PC-3 (cell line): ENCODE data around the gene IGSF21. TPM values are rescaled to one million over a fixed set of nuclear protein-coding genes. Genes with fewer than 3 reads are reported as not detected.

Source experiments
- ATAC-seq: fragments of 200-7000 bp; cut with Tn5 transposase; 2 replicates; pipeline ENCODE4 v1.9.1; 2020; ENCODE audit warnings: mild to moderate bottlenecking, moderate library complexity
- BruUV-seq: library from RNA; stranded (reverse); fragments of 400-500 nt; replicated peaks from 2 replicates; lab custom pipeline; 2021; lab: Mats Ljungman, UMichigan
- CTCF ChIA-PET: fragments of 300-600 bp; sonication (Branson Sonifier 250); formaldehyde crosslinking; loops from one replicate; lab custom pipeline; 2022; ENCODE audit warnings: antibody characterized with exemption; lab: Charles Lee
- POLR2A ChIA-PET: fragments of 300-600 bp; sonication (Branson Sonifier 250); formaldehyde crosslinking; loops from one replicate; lab custom pipeline; 2022; ENCODE audit warnings: antibody characterized with exemption; ENCODE audit not compliant: unreplicated experiment; lab: Charles Lee
- DNase-seq: peaks from one replicate; pipeline ENCODE4 v3.0.0-alpha.2; 2015
- H2AFZ ChIP-seq: fragments of 300-600 bp; sonication (generic); 2 replicates; pipeline ENCODE4 v1.6.0; 2016; ENCODE audit warnings: antibody characterized with exemption, low read length
- H3F3A ChIP-seq: fragments of 300-600 bp; sonication (generic); one replicate; pipeline ENCODE4 v1.6.0; 2017; ENCODE audit warnings: antibody characterized with exemption, low read length, control low read depth, mild to moderate bottlenecking; ENCODE audit not compliant: unreplicated experiment
- H3K27ac ChIP-seq: fragments of 300-600 bp; sonication (generic); 2 replicates; pipeline ENCODE4 v1.5.1; 2016; ENCODE audit warnings: mild to moderate bottlenecking, low read length
- H3K27me3 ChIP-seq: fragments of 300-600 bp; sonication (generic); 2 replicates; pipeline ENCODE4 v1.6.1; 2016; ENCODE audit warnings: low read length, mixed read lengths
- H3K36me3 ChIP-seq: fragments of 300-600 bp; sonication (generic); 2 replicates; pipeline ENCODE4 v1.6.1; 2016; ENCODE audit warnings: low read depth, mixed run types, low read length, mixed read lengths
- H3K4me1 ChIP-seq: fragments of 300-600 bp; sonication (generic); 2 replicates; pipeline ENCODE4 v1.5.1; 2016; ENCODE audit warnings: low read length; ENCODE audit not compliant: insufficient read depth
- H3K4me2 ChIP-seq: fragments of 300-600 bp; sonication (generic); 2 replicates; pipeline ENCODE4 v1.6.0; 2016; ENCODE audit warnings: low read length
- H3K4me3 ChIP-seq: fragments of 300-600 bp; sonication (generic); 2 replicates; pipeline ENCODE4 v1.5.1; 2016; ENCODE audit warnings: mild to moderate bottlenecking, low read length, mixed read lengths
- H3K79me2 ChIP-seq: fragments of 300-600 bp; sonication (generic); 2 replicates; pipeline ENCODE4 v1.6.1; 2017; ENCODE audit warnings: low read length, mixed read lengths
- H3K9ac ChIP-seq: fragments of 300-600 bp; sonication (generic); 2 replicates; pipeline ENCODE4 v1.6.0; 2016; ENCODE audit warnings: mild to moderate bottlenecking, low read length
- H3K9me2 ChIP-seq: fragments of 300-600 bp; sonication (generic); replicated peaks from 2 replicates; pipeline ENCODE4 v1.6.1; 2016; ENCODE audit warnings: mixed run types, low read length, mixed read lengths
- H3K9me3 ChIP-seq: fragments of 300-600 bp; sonication (generic); 2 replicates; pipeline ENCODE4 v1.6.1; 2016; ENCODE audit warnings: low read length, mixed read lengths
- H4K20me1 ChIP-seq: fragments of 300-600 bp; sonication (generic); 2 replicates; pipeline ENCODE4 v1.6.1; 2016; ENCODE audit warnings: low read length, mixed read lengths
- CTCF ChIP-seq: fragments of 300-600 bp; sonication (generic); conservative IDR thresholded peaks from 2 replicates; pipeline ENCODE4 v1.5.1; 2017; ENCODE audit warnings: antibody characterized with exemption, low read depth, mild to moderate bottlenecking, low read length
- EZH2 ChIP-seq: fragments of 300-600 bp; sonication (generic); IDR thresholded peaks from one replicate; pipeline ENCODE4 v1.6.1; 2017; ENCODE audit warnings: antibody characterized with exemption, mild to moderate bottlenecking, low read length; ENCODE audit not compliant: unreplicated experiment
- EZH2phosphoT487 ChIP-seq: fragments of 300-600 bp; sonication (generic); IDR thresholded peaks from 2 replicates; pipeline ENCODE4 v1.6.1; 2018; ENCODE audit warnings: mild to moderate bottlenecking, antibody characterized with exemption, low read length, borderline replicate concordance
- intact Hi-C: fragments of 100-400 bp; cut with micrococcal nuclease; formaldehyde crosslinking; loops from 2 replicates; pipeline ENCODE4 v1.9.0; 2023
- total RNA-seq: library from RNA; depleted of rRNA; stranded (reverse); fragments of >200 nt; gene quantifications from 2 replicates; pipeline ENCODE4 v1.2.3, GENCODE V29; 2014

IGSF21 gene
- total RNA-seq, 1 experiment from 2014 or later: not detected

GRCh38 chr1:18144916-18145647 is 37.5 kb downstream of the IGSF21 start:
- no peaks in the 10 kb centered on the region for H3K4me1 ChIP-seq
- intact Hi-C loops: no loop called here
- no peak overlapping the region for H3K4me2 ChIP-seq
- DNase-seq (no peak), ATAC-seq (no peak)
- H3F3A ChIP-seq: no peaks in the 10 kb centered on the region
- H3K79me2 ChIP-seq: no peaks in the 10 kb centered on the region
- no peak overlapping the region for H3K27ac ChIP-seq
- H4K20me1 ChIP-seq: no peaks in the 10 kb centered on the region
- no peaks in the 10 kb centered on the region for H3K36me3 ChIP-seq
- H3K4me3 ChIP-seq: no peak overlapping the region
- H3K27me3 ChIP-seq: 0 out of 2 replicates have a peak, but pooled peaks cover 12% of the 10 kb centered on the region
- no TSS peak for BruUV-seq
- no peak for TF ChIP-seq CTCF
- TF ChIP-seq EZH2: no peak
- TF ChIP-seq EZH2phosphoT487: no peak
- POLR2A ChIA-PET: no interaction called here
- no peaks in the 10 kb centered on the region for H3K9me3 ChIP-seq
- H2AFZ ChIP-seq: no peak overlapping the region
- CTCF ChIA-PET: no interaction called here
- no peak overlapping the region for H3K9ac ChIP-seq
- no peaks in the 10 kb centered on the region for H3K9me2 ChIP-seq

GRCh38 chr1:18145851-18146618 is 38.4 kb downstream of the IGSF21 start:
- Histone ChIP-seq H3K27me3 (0 out of 2 replicates have a peak, but pooled peaks cover 9% of the 10 kb centered on the region), H3K27ac (no peak overlapping the region), H3K79me2 (no peaks in the 10 kb centered on the region), H3K9me2 (no peaks in the 10 kb centered on the region), H3K9ac (no peak overlapping the region), H3K9me3 (no peaks in the 10 kb centered on the region), H3K4me1 (no peaks in the 10 kb centered on the region), H3K36me3 (no peaks in the 10 kb centered on the region), H3K4me2 (no peak overlapping the region), H2AFZ (no peak overlapping the region), H3F3A (no peaks in the 10 kb centered on the region), H3K4me3 (no peak overlapping the region), H4K20me1 (no peaks in the 10 kb centered on the region)
- ChIA-PET POLR2A (no interaction called here), CTCF (no interaction called here)
- no TSS peak for BruUV-seq
- intact Hi-C loops: no loop called here
- DNase-seq (no peak), ATAC-seq (no peak)
- no peak for TF ChIP-seq CTCF
- no peak for TF ChIP-seq EZH2phosphoT487
- no peak for TF ChIP-seq EZH2
